IPS DF 6.9 (cell line): ENCODE results near the gene PTGER2.

Experiments used
- DNase-seq: peaks from one replicate; pipeline ENCODE4 v3.0.0-alpha.2; 2013; ENCODE audit warnings: low read depth, low spot score
- H3K27ac ChIP-seq: one replicate; pipeline ENCODE4 v1.5.1; 2013; ENCODE audit warnings: low read length, control low read depth
- H3K27me3 ChIP-seq: 2 replicates; pipeline ENCODE4 v1.6.1; 2013; ENCODE audit warnings: mild to moderate bottlenecking, low read length; ENCODE audit not compliant: control insufficient read depth, insufficient read depth
- H3K36me3 ChIP-seq: 2 replicates; pipeline ENCODE4 v1.6.1; 2013; ENCODE audit warnings: low read length; ENCODE audit not compliant: control insufficient read depth, insufficient read depth
- H3K4me1 ChIP-seq: 2 replicates; pipeline ENCODE4 v1.6.1; 2013; ENCODE audit warnings: low read length; ENCODE audit not compliant: control insufficient read depth, insufficient read depth
- H3K4me3 ChIP-seq: 2 replicates; pipeline ENCODE4 v1.5.1; 2013; ENCODE audit warnings: mild to moderate bottlenecking, low read length
- H3K9me3 ChIP-seq: 2 replicates; pipeline ENCODE4 v1.6.1; 2013; ENCODE audit warnings: low read length, inconsistent platforms; ENCODE audit not compliant: control insufficient read depth, insufficient read depth
- WGBS: extraction: QIAGEN DNeasy Blood & Tissue Kit; methylation state at CpG from one replicate; pipeline ENCODE4 v1.1.7; 2013; ENCODE audit warnings: mixed read lengths, missing lambda C conversion rate; ENCODE audit not compliant: insufficient read length, insufficient coverage; 5-methylcytosine and 5-hydroxymethylcytosine counted together

Gene PTGER2

DNA sequence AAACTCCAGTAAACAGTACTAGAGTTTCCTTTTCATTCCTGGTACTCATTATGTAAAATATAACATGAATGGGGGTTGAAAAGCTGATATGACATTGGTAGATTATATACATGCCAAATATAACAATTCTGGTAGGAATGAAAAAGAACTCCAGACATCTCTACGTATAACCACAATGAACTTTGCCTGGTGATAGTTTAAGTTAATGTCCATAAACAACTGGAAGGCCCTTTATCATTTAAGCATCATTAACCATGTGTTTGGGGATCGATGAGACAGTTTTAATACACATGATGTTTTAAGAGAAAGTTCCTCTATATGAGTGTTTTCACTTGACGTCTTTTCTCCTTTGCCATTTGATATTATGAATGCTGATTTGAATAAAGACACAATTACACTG is 5.8 kb downstream of the PTGER2 start:
- peaks cover 1% of the 10 kb centered on the region; the same call in 1 of the 2 replicates for H3K4me1 ChIP-seq
- H3K27me3 ChIP-seq = peaks cover 17% of the 10 kb centered on the region
- whole genome bisulfite sequencing = no CpG with 5 or more reads among the region's 3 CpGs
- no peaks in the 10 kb centered on the region for H3K36me3 ChIP-seq
- no peak overlapping the region for H3K4me3 ChIP-seq
- DNase-seq = no peak
- no peaks in the 10 kb centered on the region for H3K9me3 ChIP-seq
- H3K27ac ChIP-seq = no peak overlapping the region

DNA sequence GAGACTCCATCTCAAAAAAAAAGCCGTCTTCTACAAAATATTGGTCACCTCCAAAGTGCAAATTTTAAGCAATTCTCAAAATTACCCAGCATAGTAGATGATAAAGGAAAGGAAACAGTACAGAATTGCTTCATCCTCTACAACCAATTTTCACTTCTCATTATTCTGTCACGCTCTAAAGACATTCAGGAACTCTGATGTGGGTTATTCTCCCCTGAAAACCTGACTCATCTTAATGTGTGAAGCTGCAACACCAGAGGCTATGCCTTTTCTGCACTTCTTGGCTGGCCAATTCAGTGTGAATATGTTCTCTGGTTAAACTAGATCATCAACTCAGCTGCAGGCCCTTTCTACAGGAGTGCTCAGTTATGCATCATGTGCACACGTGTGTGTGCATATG is 11.0 kb downstream of the PTGER2 start:
- no peaks in the 10 kb centered on the region for H3K27me3 ChIP-seq
- no CpG with 5 or more reads among the region's 3 CpGs for WGBS
- no peaks in the 10 kb centered on the region for H3K36me3 ChIP-seq
- no peak overlapping the region for H3K27ac ChIP-seq
- H3K4me1 ChIP-seq = no peaks in the 10 kb centered on the region
- DNase-seq = no peak
- H3K9me3 ChIP-seq = no peaks in the 10 kb centered on the region
- H3K4me3 ChIP-seq = no peak overlapping the region

DNA sequence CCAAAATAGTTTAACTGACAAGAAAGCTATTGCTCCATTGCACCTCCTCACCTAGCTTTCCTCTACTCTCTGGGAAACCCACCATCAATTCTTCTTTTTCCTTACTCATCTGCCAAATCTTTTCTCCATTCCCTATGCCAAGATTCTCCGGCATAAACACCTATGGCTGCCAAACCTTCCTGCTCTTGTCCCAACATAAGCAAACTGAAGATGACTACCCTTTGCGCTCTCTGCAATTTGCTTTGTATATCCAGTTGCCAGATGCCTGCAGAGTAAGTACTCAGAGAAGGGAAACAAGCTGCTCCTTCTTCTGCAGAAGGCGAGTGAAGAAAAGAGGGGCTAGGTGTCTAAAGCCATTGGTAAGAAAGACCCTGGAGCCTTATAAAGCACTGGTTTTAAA is 11.5 kb downstream of the PTGER2 start:
- Histone ChIP-seq H3K4me1 (no peaks in the 10 kb centered on the region), H3K27ac (no peak overlapping the region), H3K27me3 (no peaks in the 10 kb centered on the region), H3K9me3 (no peaks in the 10 kb centered on the region), H3K36me3 (no peaks in the 10 kb centered on the region), H3K4me3 (no peak overlapping the region)
- no CpG with 5 or more reads among the region's 3 CpGs for WGBS
- no peak for DNase-seq

DNA sequence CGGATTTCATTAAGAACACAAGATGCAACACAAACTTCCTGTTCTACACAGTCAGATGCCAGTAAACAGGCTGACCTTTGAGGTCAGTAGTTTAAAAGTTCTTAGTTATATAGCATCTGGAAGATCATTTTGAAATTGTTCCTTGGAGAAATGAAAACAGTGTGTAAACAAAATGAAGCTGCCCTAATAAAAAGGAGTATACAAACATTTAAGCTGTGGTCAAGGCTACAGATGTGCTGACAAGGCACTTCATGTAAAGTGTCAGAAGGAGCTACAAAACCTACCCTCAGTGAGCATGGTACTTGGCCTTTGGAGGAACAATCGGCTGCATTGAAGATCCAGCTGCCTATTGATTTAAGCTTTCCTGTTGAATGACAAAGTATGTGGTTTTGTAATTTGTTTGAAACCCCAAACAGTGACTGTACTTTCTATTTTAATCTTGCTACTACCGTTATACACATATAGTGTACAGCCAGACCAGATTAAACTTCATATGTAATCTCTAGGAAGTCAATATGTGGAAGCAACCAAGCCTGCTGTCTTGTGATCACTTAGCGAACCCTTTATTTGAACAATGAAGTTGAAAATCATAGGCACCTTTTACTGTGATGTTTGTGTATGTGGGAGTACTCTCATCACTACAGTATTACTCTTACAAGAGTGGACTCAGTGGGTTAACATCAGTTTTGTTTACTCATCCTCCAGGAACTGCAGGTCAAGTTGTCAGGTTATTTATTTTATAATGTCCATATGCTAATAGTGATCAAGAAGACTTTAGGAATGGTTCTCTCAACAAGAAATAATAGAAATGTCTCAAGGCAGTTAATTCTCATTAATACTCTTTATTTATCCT is 13.5 kb downstream of the PTGER2 start:
- no peak overlapping the region for H3K4me3 ChIP-seq
- H3K4me1 ChIP-seq = no peaks in the 10 kb centered on the region
- H3K36me3 ChIP-seq = no peaks in the 10 kb centered on the region
- no peak overlapping the region for H3K27ac ChIP-seq
- no CpG with 5 or more reads among the region's 4 CpGs for WGBS
- H3K9me3 ChIP-seq = no peaks in the 10 kb centered on the region
- H3K27me3 ChIP-seq = no peaks in the 10 kb centered on the region
- DNase-seq = no peak

DNA sequence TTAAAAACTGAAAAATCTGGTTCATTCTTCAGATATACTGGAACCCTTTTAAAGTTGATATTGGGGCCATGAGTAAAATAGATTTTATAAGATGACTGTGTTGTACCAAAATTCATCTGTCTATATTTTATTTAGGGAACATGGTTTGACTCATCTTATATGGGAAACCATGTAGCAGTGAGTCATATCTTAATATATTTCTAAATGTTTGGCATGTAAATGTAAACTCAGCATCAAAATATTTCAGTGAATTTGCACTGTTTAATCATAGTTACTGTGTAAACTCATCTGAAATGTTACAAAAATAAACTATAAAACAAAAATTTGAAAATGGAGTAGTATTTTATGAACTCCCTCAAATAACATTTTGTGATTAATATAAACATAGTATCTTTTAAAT is 14.2 kb downstream of the PTGER2 start:
- H3K4me1 ChIP-seq = no peaks in the 10 kb centered on the region
- no peak for DNase-seq
- H3K36me3 ChIP-seq = no peaks in the 10 kb centered on the region
- H3K27me3 ChIP-seq = no peaks in the 10 kb centered on the region
- H3K9me3 ChIP-seq = no peaks in the 10 kb centered on the region
- no peak overlapping the region for H3K4me3 ChIP-seq
- no peak overlapping the region for H3K27ac ChIP-seq

DNA sequence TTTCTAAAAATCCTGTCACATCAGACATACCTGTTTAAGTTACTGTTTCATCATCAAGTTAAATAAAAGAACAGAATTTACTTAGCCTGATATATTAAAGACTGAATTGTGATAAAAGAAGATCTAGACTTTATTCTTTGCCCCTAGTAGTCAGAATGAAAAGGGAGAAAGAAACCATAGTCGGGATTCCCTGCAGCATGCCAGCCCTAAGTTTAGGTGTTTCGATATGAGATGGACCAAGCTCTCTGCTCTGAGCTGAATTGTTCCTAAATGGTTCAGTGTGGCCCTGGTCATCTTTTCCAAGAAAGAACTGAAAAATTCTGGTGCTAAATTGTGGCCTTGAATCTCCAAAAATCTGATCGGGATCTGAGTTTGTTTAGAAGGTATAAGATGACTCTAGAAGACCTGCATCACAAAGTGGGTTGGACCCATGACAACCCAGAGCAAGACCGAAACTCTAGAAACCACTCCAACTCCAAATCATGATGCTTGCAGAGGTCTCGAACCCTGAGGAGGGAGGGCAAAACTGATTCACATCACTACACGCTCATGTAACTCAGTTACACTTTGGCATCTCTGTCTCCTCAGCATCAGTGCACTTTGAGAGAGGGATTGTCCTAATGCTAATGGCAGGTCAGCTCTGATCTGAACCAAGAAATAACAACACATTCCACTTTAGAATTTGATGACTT is 15.7 kb downstream of the PTGER2 start:
- Histone ChIP-seq H3K36me3 (no peaks in the 10 kb centered on the region), H3K4me3 (no peak overlapping the region), H3K9me3 (no peaks in the 10 kb centered on the region), H3K27me3 (no peaks in the 10 kb centered on the region), H3K27ac (no peak overlapping the region), H3K4me1 (no peaks in the 10 kb centered on the region)
- no CpG with 5 or more reads among the region's 6 CpGs for WGBS
- DNase-seq = no peak

DNA sequence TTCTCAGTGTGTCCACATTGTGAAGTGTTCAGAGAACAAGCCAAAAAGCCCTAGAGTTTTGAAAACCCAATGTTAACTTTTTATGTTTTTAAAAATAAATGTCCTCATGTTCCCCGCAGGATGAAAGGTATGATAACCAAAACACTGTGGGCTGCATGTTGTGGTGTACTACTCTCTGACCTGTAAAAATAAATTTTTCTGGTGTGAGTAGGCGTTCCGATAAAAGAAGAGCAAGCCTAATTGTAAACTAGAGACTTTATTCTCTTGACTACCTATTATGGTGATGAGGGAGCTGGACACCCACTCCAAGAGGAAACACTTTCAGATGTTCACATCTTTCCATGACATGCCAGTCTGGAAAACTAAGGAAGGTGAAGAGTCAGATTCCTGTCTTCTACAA is 18.2 kb downstream of the PTGER2 start:
- Histone ChIP-seq H3K9me3 (no peaks in the 10 kb centered on the region), H3K4me3 (no peak overlapping the region), H3K36me3 (no peaks in the 10 kb centered on the region), H3K27ac (no peak overlapping the region), H3K27me3 (no peaks in the 10 kb centered on the region), H3K4me1 (no peaks in the 10 kb centered on the region)
- WGBS = no CpG with 5 or more reads among the region's 3 CpGs
- no peak for DNase-seq

DNA sequence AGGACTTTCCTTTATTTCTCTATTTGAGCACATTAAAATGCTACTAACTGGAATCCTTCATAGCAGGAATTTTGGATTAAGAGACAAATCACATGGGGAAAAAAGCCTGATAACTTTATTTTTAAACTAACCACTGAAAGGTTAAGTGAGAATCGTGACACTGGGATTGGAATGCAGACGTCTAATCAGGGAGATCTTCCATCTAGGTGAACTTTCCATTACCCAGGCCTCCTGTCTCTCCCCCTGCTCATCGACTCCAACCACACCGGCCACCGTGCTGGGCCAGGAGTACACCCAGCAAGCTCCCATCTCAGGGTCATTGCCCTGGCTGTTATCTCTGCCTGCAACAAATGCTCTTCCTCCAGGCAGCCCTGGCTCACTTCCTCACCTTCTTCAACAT is 19.0 kb downstream of the PTGER2 start:
- H3K9me3 ChIP-seq = no peaks in the 10 kb centered on the region
- no peaks in the 10 kb centered on the region for H3K4me1 ChIP-seq
- WGBS = no CpG with 5 or more reads among the region's 5 CpGs
- no peak overlapping the region for H3K27ac ChIP-seq
- no peaks in the 10 kb centered on the region for H3K36me3 ChIP-seq
- H3K27me3 ChIP-seq = no peaks in the 10 kb centered on the region
- no peak for DNase-seq
- H3K4me3 ChIP-seq = no peak overlapping the region

DNA sequence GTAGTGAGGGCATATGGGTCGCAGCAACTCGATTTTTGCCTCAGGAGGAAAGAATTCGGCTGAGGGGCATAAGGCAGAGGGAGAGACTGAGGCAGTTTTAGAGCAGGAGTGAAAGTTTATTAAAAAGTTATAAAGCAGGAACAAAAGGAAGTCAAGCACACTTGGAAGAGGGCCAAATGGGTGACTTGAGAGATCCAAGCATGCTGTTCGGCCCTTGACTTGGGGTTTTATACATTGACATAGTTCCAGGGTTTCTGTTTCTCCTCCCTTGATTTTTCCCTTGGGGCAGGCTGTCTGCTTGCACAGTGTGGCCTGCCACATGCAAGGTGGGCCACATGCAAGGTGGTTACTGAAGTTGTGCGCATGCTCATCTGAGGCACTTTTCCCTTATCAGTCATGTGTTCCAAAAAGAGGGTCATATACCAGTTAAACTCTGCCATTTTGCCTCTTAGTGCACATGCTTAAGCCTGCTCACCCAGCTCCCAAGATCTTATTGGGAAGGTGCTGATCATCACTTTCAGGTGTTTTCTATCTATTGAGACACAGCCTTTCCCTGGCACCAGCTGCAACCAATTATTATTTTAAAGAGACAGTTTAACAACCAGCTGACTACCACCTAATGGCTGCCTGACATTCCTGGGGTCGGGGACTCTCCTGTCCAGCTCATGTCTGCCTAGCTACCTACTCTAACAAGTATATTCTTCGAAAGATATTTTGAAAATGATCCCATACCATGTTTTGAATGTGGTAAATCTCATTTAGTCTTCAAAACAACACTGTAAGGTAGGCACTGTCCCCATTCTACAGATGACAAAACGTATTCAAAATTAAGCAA is 19.9 kb downstream of the PTGER2 start:
- Histone ChIP-seq H3K9me3 (no peaks in the 10 kb centered on the region), H3K27ac (no peak overlapping the region), H3K4me3 (no peak overlapping the region), H3K27me3 (no peaks in the 10 kb centered on the region), H3K36me3 (no peaks in the 10 kb centered on the region), H3K4me1 (no peaks in the 10 kb centered on the region)
- no CpG with 5 or more reads among the region's 8 CpGs for WGBS
- DNase-seq = no peak

DNA sequence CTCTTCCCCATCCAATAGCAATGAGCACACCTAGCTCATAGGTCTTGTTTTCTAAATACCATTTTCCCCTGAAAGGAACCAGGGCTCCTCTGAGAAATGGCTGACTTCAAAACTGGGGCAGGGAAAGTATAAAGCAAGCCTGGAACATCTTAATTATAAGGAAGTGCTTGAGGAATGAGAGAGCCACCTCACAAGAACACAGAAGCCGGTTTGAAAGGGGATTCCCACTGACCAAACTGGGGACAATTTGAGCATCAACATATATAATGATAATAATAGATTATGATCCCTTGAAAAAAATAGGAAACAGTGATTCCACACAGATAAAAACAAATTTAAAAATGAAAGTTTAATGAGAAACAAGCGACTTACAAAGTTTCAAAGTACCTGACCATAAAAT is 22.1 kb downstream of the PTGER2 start:
- no peaks in the 10 kb centered on the region for H3K27me3 ChIP-seq
- H3K4me1 ChIP-seq = no peaks in the 10 kb centered on the region
- no peak for DNase-seq
- no peak overlapping the region for H3K4me3 ChIP-seq
- H3K27ac ChIP-seq = no peak overlapping the region
- WGBS = no CpG with 5 or more reads among the region's 2 CpGs
- no peaks in the 10 kb centered on the region for H3K36me3 ChIP-seq
- no peaks in the 10 kb centered on the region for H3K9me3 ChIP-seq
